GM12878 (cell line): ENCODE results near the gene GTPBP1. TPM values are rescaled to one million over a fixed set of nuclear protein-coding genes. Genes with fewer than 3 reads are reported as not detected.

Source experiments
- ATAC-seq: fragments of 200-7000 bp; cut with Tn5 transposase; 3 replicates; pipeline ENCODE4 v1.9.1; 2020; ENCODE audit warnings: mild to moderate bottlenecking, moderate library complexity
- BruUV-seq: library from RNA; stranded (reverse); fragments of 400-500 nt; replicated peaks from 2 replicates; lab custom pipeline; 2021; lab: Mats Ljungman, UMichigan
- CTCF ChIA-PET: fragments of 300-600 bp; sonication (Branson Sonifier 250); formaldehyde crosslinking; extraction: SDS; loops from one replicate; lab custom pipeline; 2021; ENCODE audit warnings: inconsistent platforms; lab: Yijun Ruan, JAX
- POLR2A ChIA-PET: fragments of 350-600 bp; formaldehyde crosslinking; extraction: SDS; loops from one replicate; lab custom pipeline; 2021; ENCODE audit warnings: inconsistent platforms; lab: Charles Lee
- RAD21 ChIA-PET: fragments of 300-600 bp; sonication (Branson Sonifier 250); formaldehyde crosslinking; loops from one replicate; lab custom pipeline; 2023; ENCODE audit warnings: antibody characterized with exemption; ENCODE audit not compliant: unreplicated experiment; lab: Charles Lee
- SMC1A ChIA-PET: fragments of 300-600 bp; sonication (Branson Sonifier 250); formaldehyde crosslinking; loops from one replicate; lab custom pipeline; 2023; ENCODE audit not compliant: unreplicated experiment, uncharacterized antibody; lab: Charles Lee
- DNase-seq: peaks from one replicate; pipeline ENCODE4 v3.0.0-alpha.2; 2011; ENCODE audit warnings: low read depth, low spot score
- FAIRE-seq: peaks from 3 replicates; lab custom pipeline; 2011; peaks lifted over from hg19 to GRCh38; lab: Jason Lieb, UNC
- H2AFZ ChIP-seq: 2 replicates; pipeline ENCODE4 v1.6.0; 2011; ENCODE audit warnings: low read depth, low read length, control low read depth; ENCODE audit not compliant: control insufficient read depth
- H3K27ac ChIP-seq: 2 replicates; pipeline ENCODE4 v1.5.1; 2011; ENCODE audit warnings: control low read depth; ENCODE audit not compliant: control insufficient read depth, insufficient read depth
- H3K27me3 ChIP-seq, 2 experiments: replicated peaks in 1 of 2; 2 replicates each; pipeline versions ENCODE4 v1.6.0 to v1.6.1; 2011; ENCODE audit warnings: low read length in 1 of 2; ENCODE audit not compliant: control insufficient read depth in 2 of 2, insufficient read depth in 2 of 2
- H3K36me3 ChIP-seq, 2 experiments: 2 replicates each; pipeline ENCODE4 v1.5.1; 2011; ENCODE audit warnings: low read length in 1 of 2; ENCODE audit not compliant: control insufficient read depth in 2 of 2, insufficient read depth in 2 of 2
- H3K4me1 ChIP-seq: 2 replicates; pipeline ENCODE4 v1.6.1; 2011; ENCODE audit warnings: mild to moderate bottlenecking, low read length, moderate library complexity, mixed read lengths; ENCODE audit not compliant: control insufficient read depth, insufficient read depth
- H3K4me2 ChIP-seq: 2 replicates; pipeline ENCODE4 v1.6.0; 2011; ENCODE audit warnings: control low read depth; ENCODE audit not compliant: control insufficient read depth, insufficient read depth
- H3K4me3 ChIP-seq: fragments of 200-600 bp; sonication (generic); 2 replicates; pipeline ENCODE4 v1.5.1; 2016
- H3K79me2 ChIP-seq: 2 replicates; pipeline ENCODE4 v1.6.0; 2011; ENCODE audit warnings: low read length; ENCODE audit not compliant: control insufficient read depth, insufficient read depth
- H3K9ac ChIP-seq: 2 replicates; pipeline ENCODE4 v1.8.0; 2011; ENCODE audit warnings: low read length, control low read depth, mixed read lengths; ENCODE audit not compliant: control insufficient read depth, insufficient read depth
- H3K9me3 ChIP-seq: replicated peaks from 3 replicates; pipeline ENCODE4 v1.5.1; 2011; ENCODE audit warnings: mild to moderate bottlenecking, low read length; ENCODE audit not compliant: control insufficient read depth, insufficient read depth
- H4K20me1 ChIP-seq: 2 replicates; pipeline ENCODE4 v1.6.0; 2011; ENCODE audit not compliant: control insufficient read depth, insufficient read depth
- BCL11A ChIP-seq: IDR thresholded peaks from 2 replicates; pipeline ENCODE4 v1.6.1; 2011; ENCODE audit warnings: low read depth, low read length
- BRCA1 ChIP-seq: IDR thresholded peaks from 2 replicates; pipeline ENCODE4 v1.6.1; 2011; ENCODE audit warnings: low read depth, low read length, improper control_type of control experiment
- CHD1 ChIP-seq: IDR thresholded peaks from 2 replicates; pipeline ENCODE4 v1.6.1; 2012; ENCODE audit warnings: low read depth, low read length, improper control_type of control experiment
- CHD2 ChIP-seq: IDR thresholded peaks from 2 replicates; pipeline ENCODE4 v1.6.1; 2011; ENCODE audit warnings: low read depth, low read length, improper control_type of control experiment, borderline replicate concordance
- CREM ChIP-seq: IDR thresholded peaks from 2 replicates; pipeline ENCODE4 v1.6.1; 2014; ENCODE audit warnings: antibody characterized with exemption, low read depth
- E2F8 ChIP-seq: fragments of 450-650 bp; IDR thresholded peaks from 2 replicates; pipeline ENCODE4 v1.6.1; 2018; ENCODE audit warnings: mild to moderate bottlenecking, low read depth, moderate library complexity; ENCODE audit not compliant: partially characterized antibody
- FOXK2 ChIP-seq: fragments of 450-650 bp; IDR thresholded peaks from 2 replicates; pipeline ENCODE4 v1.6.1; 2017; ENCODE audit warnings: mild to moderate bottlenecking, moderate library complexity
- GATAD2B ChIP-seq: fragments of 450-650 bp; conservative IDR thresholded peaks from 2 replicates; pipeline ENCODE4 v1.6.1; 2017; ENCODE audit warnings: low read depth, mild to moderate bottlenecking, moderate library complexity
- IKZF2 ChIP-seq, 2 experiments: fragments of 450-650 bp; IDR thresholded peaks; 2 replicates each; pipeline ENCODE4 v1.6.1; 2017; ENCODE audit warnings: mild to moderate bottlenecking in 2 of 2, moderate library complexity in 2 of 2
- IRF5 ChIP-seq: fragments of 450-650 bp; IDR thresholded peaks from 2 replicates; pipeline ENCODE4 v1.6.1; 2017; ENCODE audit warnings: borderline replicate concordance
- JUNB ChIP-seq: IDR thresholded peaks from 2 replicates; pipeline ENCODE4 v1.6.1; 2016; ENCODE audit warnings: antibody characterized with exemption, mild to moderate bottlenecking
- MEF2B ChIP-seq: fragments of 450-650 bp; IDR thresholded peaks from 2 replicates; pipeline ENCODE4 v1.6.1; 2018; ENCODE audit warnings: mild to moderate bottlenecking, moderate library complexity; ENCODE audit not compliant: partially characterized antibody, poor library complexity, severe bottlenecking
- NR2F1 ChIP-seq: fragments of 450-650 bp; conservative IDR thresholded peaks from 2 replicates; pipeline ENCODE4 v1.6.1; 2017; ENCODE audit warnings: mild to moderate bottlenecking
- PAX8 ChIP-seq: fragments of 450-650 bp; IDR thresholded peaks from 2 replicates; pipeline ENCODE4 v1.6.1; 2017; ENCODE audit warnings: mild to moderate bottlenecking, moderate library complexity
- POLR2A ChIP-seq: IDR thresholded peaks from 2 replicates; pipeline ENCODE4 v1.6.1; 2011; ENCODE audit warnings: low read depth, mild to moderate bottlenecking, low read length
- SIX5 ChIP-seq: IDR thresholded peaks from 2 replicates; pipeline ENCODE4 v1.6.1; 2011; ENCODE audit warnings: mild to moderate bottlenecking, low read depth, low read length, moderate library complexity; ENCODE audit not compliant: severe bottlenecking
- SP1 ChIP-seq: IDR thresholded peaks from one replicate; pipeline ENCODE4 v1.6.1; 2011; ENCODE audit warnings: low read depth, low read length
- SRF ChIP-seq, 2 experiments: IDR thresholded peaks; 2 replicates each; pipeline ENCODE4 v1.6.1; 2011; ENCODE audit warnings: low read depth in 2 of 2, low read length in 2 of 2, mild to moderate bottlenecking in 1 of 2, moderate library complexity in 1 of 2
- SUZ12 ChIP-seq: fragments of 200-600 bp; sonication (generic); IDR thresholded peaks from one replicate; pipeline ENCODE4 v1.6.1; 2018; ENCODE audit warnings: antibody characterized with exemption, mild to moderate bottlenecking; ENCODE audit not compliant: unreplicated experiment
- TAF1 ChIP-seq: IDR thresholded peaks from 2 replicates; pipeline ENCODE4 v1.6.1; 2011; ENCODE audit warnings: mild to moderate bottlenecking, low read depth, low read length, borderline replicate concordance
- TCF7 ChIP-seq: IDR thresholded peaks from 2 replicates; pipeline ENCODE4 v1.6.1; 2014; ENCODE audit warnings: antibody characterized with exemption, borderline replicate concordance
- YY1 ChIP-seq: IDR thresholded peaks from 2 replicates; pipeline ENCODE4 v1.6.1; 2011; ENCODE audit warnings: low read depth, mild to moderate bottlenecking, low read length
- ZZZ3 ChIP-seq: IDR thresholded peaks from 2 replicates; pipeline ENCODE4 v1.6.1; 2011; ENCODE audit warnings: low read depth; ENCODE audit not compliant: control insufficient read depth, insufficient read length
- WGBS: methylation state at CpG from one replicate; pipeline ENCODE4 v1.1.6; 2016; ENCODE audit warnings: low lambda C conversion rate; ENCODE audit not compliant: insufficient replicate concordance, insufficient coverage; ENCODE audit errors: missing lambda C conversion rate; 5-methylcytosine and 5-hydroxymethylcytosine counted together
- in situ Hi-C: fragments of 300-500 bp; cut with MboI; formaldehyde crosslinking; loops from 9 replicates; pipeline ENCODE4 v1.14.3; 2018; ENCODE audit warnings: mixed read lengths
- intact Hi-C: fragments of 100-400 bp; cut with micrococcal nuclease; formaldehyde crosslinking; loops from one replicate; pipeline ENCODE4 v1.14.2; 2022; ENCODE audit not compliant: unreplicated experiment
- polyA plus RNA-seq, 11 experiments: library from polyadenylated mRNA; depleted of rRNA in 4 of 11; unstranded in 6 of 11; stranded (reverse) in 5 of 11; fragments of >200 nt; fragmentation: Nextera tagmentation in 4 of 11; fragmentation: Illumina TruSeq in 1 of 11; extraction: Ambion mirVana in 4 of 11; extraction: Trizol in 1 of 11; gene quantifications; 1 replicate in 1 of 11; 2 replicates in 10 of 11; pipeline versions ENCODE4 v1.2.1 to v1.2.3, GENCODE V29; 2011 to 2016; ENCODE audit warnings: inconsistent platforms in 2 of 11, missing spikeins in 2 of 11, low read depth in 1 of 11
- total RNA-seq, 4 experiments: library from RNA; depleted of rRNA in 3 of 4; stranded (reverse); fragments of >200 nt in 3 of 4; fragmentation: Illumina TruSeq in 1 of 4; extraction: Trizol in 1 of 4; gene quantifications; 2 replicates each; pipeline versions ENCODE4 v1.2.1 to v1.2.3, GENCODE V29; 2013 to 2021

Gene GTPBP1
- total and polyA plus RNA-seq, 10 of the 15 experiments (the other 5 are each of a cell fraction or from before 2014, with no cell fraction given) = 0.89 to 63.1 (median 34.2) TPM

GRCh38 chr22:38704654-38705234 is 1.0 kb upstream of the GTPBP1 start:
- Histone ChIP-seq H3K79me2 (peaks cover 50% of the 10 kb centered on the region), H3K27ac (peak overlapping the region; percentile 79), H3K36me3 (peaks cover 0 to 1% of the 10 kb centered on the region in 2 experiments; a peak in 1 of 4 replicates), H4K20me1 (peaks cover 12% of the 10 kb centered on the region), H3K27me3 (no peaks in the 10 kb centered on the region), H3K4me1 (peaks cover 24% of the 10 kb centered on the region), H3K4me3 (peak overlapping the region; percentile 64), H3K9ac (peak overlapping the region; percentile 57), H3K9me3 (no peaks in the 10 kb centered on the region), H3K4me2 (peak overlapping the region; percentile 80), H2AFZ (peak overlapping the region; percentile 76)
- ChIA-PET SMC1A (no interaction called here), POLR2A (interaction anchor here (0.7 to 2.2 kb wide), 6 partner anchors 9 to 444 kb away, joined by 3 to 25 read pairs (median 6); partner anchors contain the start of gene TOMM22), CTCF (interaction anchor here (1.1 to 2.3 kb wide), 2 partner anchors 43 to 165 kb away, joined by 3 to 5 read pairs; no protein-coding TSS in a partner anchor), RAD21 (interaction anchor here (1.9 to 2.6 kb wide), 2 partner anchors 23 to 47 kb away, joined by 11 to 14 read pairs; partner anchors contain the start of gene TOMM22)
- no peak for FAIRE-seq
- no TSS peak for BruUV-seq
- no peak for DNase-seq
- intact Hi-C loops (loop anchor here (1.0 to 10.0 kb wide), 2 partner anchors 52 to 200 kb away; partner anchors contain the start of gene DDX17), in situ Hi-C loops (no loop called here)
- 1% methylated on average over 10 of the region's 10 CpGs for WGBS
- no peak for ATAC-seq
- TF ChIP-seq SRF (IDR thresholded peaks at IDR 0.05; ENCODE audit: low read depth in 2 of 2, low read length in 2 of 2) (no peak), NR2F1 (0 out of 2 replicates have a peak, but pooled peaks have one; percentile 41), ZZZ3 (no peak), CHD1 (no peak), IRF5 (no peak), YY1 (no peak), GATAD2B (0 out of 2 replicates have a peak, but pooled peaks have one; percentile 36), FOXK2 (no peak), IKZF2 (IDR thresholded peaks at IDR 0.05) (peak in 1 of 2 experiments; percentile 78; a peak in 2 of 4 replicates), JUNB (no peak), TAF1 (no peak), PAX8 (0 out of 2 replicates have a peak, but pooled peaks have one; percentile 74), POLR2A (no peak), CHD2 (no peak), TCF7 (no peak), E2F8 (no peak), SUZ12 (no peak), MEF2B (peak; percentile 65), SP1 (no peak), SIX5 (no peak), BCL11A (no peak), BRCA1 (no peak), CREM (no peak)
